SK-MEL-5 (cell line): ENCODE measurements around the gene TRMT112. TPM values are rescaled to one million over a fixed set of nuclear protein-coding genes. Genes with fewer than 3 reads are reported as not detected.
A peak's percentile ranks its signal among the peaks of the same experiment; 100 is the strongest.

Experiments
- DNase-seq: peaks from one replicate; pipeline ENCODE4 v3.0.0-alpha.2; 2016; ENCODE audit warnings: low read depth, low spot score
- in situ Hi-C: cut with HindIII; loops from 2 replicates; pipeline ENCODE4 v1.10.0; 2016; ENCODE audit warnings: low sequenced_read_pairs, high pct_unique_total_duplicates, low pct_unique_long_range_greater_than_20kb
- small RNA-seq, 2 experiments: library from RNA; depleted of rRNA; stranded (forward); fragments of <200 nt; gene quantifications; one replicate each; pipeline ENCODE3, GENCODE V24; 2014
- total RNA-seq: library from RNA; depleted of rRNA; stranded (reverse); fragments of >200 nt; shearing (Covaris generic); gene quantifications from 2 replicates; pipeline ENCODE4 v1.2.3, GENCODE V29; 2014; rRNA removed

TRMT112 gene
- total RNA-seq, 1 experiment from 2014 or later: 113 TPM

DNA sequence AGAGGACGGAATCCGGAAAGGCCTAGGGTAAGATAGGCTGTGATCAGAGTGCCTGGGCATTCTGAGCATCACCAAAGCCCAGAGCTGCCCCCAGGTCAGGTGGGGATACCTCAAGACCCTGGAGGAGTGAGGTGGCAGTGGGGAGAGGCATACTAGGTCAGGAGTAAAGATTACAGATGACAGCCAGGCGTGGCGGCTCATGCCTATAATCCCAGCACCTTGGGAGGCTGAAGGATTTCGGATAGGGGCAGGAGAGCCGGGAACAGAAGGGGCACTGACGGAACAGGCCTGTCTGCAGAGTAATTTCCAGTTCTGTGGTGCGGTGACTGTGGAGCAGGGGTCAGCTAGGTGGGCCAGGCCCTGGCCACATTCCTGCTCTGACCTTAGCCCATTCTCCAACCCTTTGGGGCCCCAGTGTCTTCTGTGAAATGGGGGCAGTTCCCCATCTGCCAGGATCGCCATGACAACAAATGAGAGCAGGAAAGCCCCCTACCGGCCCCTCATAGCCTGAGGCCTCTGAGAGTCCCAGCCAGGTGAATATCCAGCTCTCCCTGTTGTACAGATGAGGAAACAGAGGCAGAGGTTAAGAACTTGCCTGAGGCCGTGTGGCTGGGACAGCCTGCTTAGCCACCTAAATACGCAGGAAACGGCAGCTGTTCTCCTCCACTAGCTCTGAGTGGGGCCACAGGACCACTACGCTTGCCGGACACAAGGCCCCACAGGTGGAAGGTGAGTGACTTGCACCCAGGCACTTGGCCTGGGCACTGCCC, 42.1 kb downstream of the TRMT112 start:
- no peak for DNase-seq
- in situ Hi-C loops: no loop called here

GRCh38 chr11:64269540-64270220, 47.7 kb downstream of the TRMT112 start:
- in situ Hi-C loops: no loop called here
- DNase-seq: peak; percentile 99

- in situ Hi-C loops: no loop called here
- DNase-seq: no peak
Measured at GRCh38 chr11:64268893-64269539, 48.3 kb downstream of the TRMT112 start.

GRCh38 chr11:64268025-64268892, 49.1 kb downstream of the TRMT112 start:
- in situ Hi-C loops: no loop called here
- no peak for DNase-seq

DNA sequence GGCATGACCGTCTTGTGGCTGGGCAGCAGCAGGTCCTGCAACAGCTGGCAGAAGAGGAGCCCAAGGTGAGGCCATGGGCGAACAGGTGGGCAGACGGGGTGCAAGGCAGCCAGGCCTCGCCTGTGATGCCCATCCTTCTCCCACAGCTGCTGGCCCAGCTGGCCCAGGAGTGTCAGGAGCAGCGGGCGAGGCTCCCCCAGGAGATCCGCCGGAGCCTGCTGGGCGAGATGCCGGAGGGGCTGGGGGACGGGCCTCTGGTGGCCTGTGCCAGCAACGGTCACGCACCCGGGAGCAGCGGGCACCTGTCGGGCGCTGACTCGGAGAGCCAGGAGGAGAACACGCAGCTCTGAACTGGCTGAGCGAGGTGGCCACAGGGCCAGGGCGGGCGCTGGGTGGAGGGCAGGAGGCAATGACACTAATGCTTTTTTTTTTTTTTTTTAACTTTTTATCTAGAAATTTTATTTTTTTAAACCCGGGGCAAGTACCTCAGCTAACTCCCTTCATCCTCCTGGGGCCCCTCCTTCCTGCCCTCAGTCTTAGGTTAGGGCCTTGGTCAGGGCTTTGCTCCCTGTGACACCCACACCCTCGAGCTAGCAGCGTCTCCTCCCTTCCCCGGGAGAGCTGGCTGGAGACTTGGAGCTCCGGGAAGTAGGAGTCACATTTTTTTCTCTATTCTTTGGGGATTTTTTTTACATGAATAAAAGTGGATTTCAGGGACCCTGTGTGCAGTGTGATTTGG, 50.0 kb downstream of the TRMT112 start:
- in situ Hi-C loops: no loop called here
- no peak for DNase-seq

Small RNAs within 50 kb of the gene (small RNA-seq; reads per million reads assigned to genes)
- gene MIR7155 (0 reads per million in 2 experiments), gene RF00019 (0 reads per million in 2 experiments)

Other genes starting within 250 kb of the TRMT112 start
- gene MACROD1, start 151.4 kb downstream of the TRMT112 start, total RNA-seq: 15.0 and 15.7 TPM in 2 replicates
- gene STIP1, start 131.4 kb downstream of the TRMT112 start, total RNA-seq: 218 and 248 TPM in 2 replicates
- gene FERMT3, start 110.8 kb downstream of the TRMT112 start, total RNA-seq: 0.13 and 0.29 TPM in 2 replicates
- gene TRPT1, start 91.4 kb downstream of the TRMT112 start, total RNA-seq: 30.7 and 35.6 TPM in 2 replicates
- 50.4 and 52.1 TPM in 2 replicates for gene NUDT22, start 91.3 kb downstream of the TRMT112 start, total RNA-seq
- gene DNAJC4, start 87.0 kb downstream of the TRMT112 start, total RNA-seq: 4.3 and 6.5 TPM in 2 replicates
- 37.3 and 40.1 TPM in 2 replicates for gene VEGFB, start 83.0 kb downstream of the TRMT112 start, total RNA-seq
- 78.1 and 107 TPM in 2 replicates for gene FKBP2, start 76.5 kb downstream of the TRMT112 start, total RNA-seq
- 138 and 162 TPM in 2 replicates for gene PPP1R14B, start 70.6 kb downstream of the TRMT112 start, total RNA-seq
- gene PLCB3, start 66.0 kb downstream of the TRMT112 start, total RNA-seq: 10.4 and 12.1 TPM in 2 replicates
- gene BAD, start 32.9 kb downstream of the TRMT112 start, total RNA-seq: 18.7 and 19.3 TPM in 2 replicates
- gene GPR137, start 31.7 kb downstream of the TRMT112 start, total RNA-seq: 7.9 TPM in 2 replicates
- gene KCNK4, start 26.3 kb downstream of the TRMT112 start, total RNA-seq: not detected in 2 replicates
- gene CATSPERZ, start 17.2 kb downstream of the TRMT112 start, total RNA-seq: 0.45 TPM in 1 of 2 replicates, not detected in the other
- 48.4 and 56.1 TPM in 2 replicates for gene ESRRA, start 12.0 kb downstream of the TRMT112 start, total RNA-seq
- gene PRDX5, start 562 bp upstream of the TRMT112 start, total RNA-seq: 206 and 215 TPM in 2 replicates
- gene CCDC88B, start 22.6 kb upstream of the TRMT112 start, total RNA-seq: 1.3 and 2.0 TPM in 2 replicates
- gene RPS6KA4, start 41.6 kb upstream of the TRMT112 start, total RNA-seq: 40.3 and 42.0 TPM in 2 replicates
- gene SLC22A11, start 238.4 kb upstream of the TRMT112 start, total RNA-seq: not detected in 2 replicates